A549 (cell line): ENCODE results near the gene SH3PXD2A. TPM values are rescaled to one million over a fixed set of nuclear protein-coding genes. Genes with fewer than 3 reads are reported as not detected.

Source experiments
- ATAC-seq, 2 experiments: fragments of 200-7000 bp in 1 of 2; fragments of >200 bp in 1 of 2; cut with Nextera tagmentation in 1 of 2; cut with Tn5 transposase in 1 of 2; 3 replicates each; pipeline versions ENCODE4 v1.8.0 to v1.9.1; 2018 to 2020; ENCODE audit warnings: mild to moderate bottlenecking in 1 of 2, moderate library complexity in 1 of 2
- CTCF ChIA-PET: fragments of 300-600 bp; sonication (Branson Sonifier 250); formaldehyde crosslinking; extraction: SDS; loops from one replicate; lab custom pipeline; 2021; ENCODE audit warnings: antibody characterized with exemption, inconsistent platforms; lab: Yijun Ruan, JAX
- POLR2A ChIA-PET: fragments of 350-600 bp; formaldehyde crosslinking; extraction: SDS; loops from one replicate; lab custom pipeline; 2021; ENCODE audit warnings: antibody characterized with exemption, inconsistent platforms; lab: Yijun Ruan, JAX
- DNase-seq, 2 experiments: peaks; one replicate each; pipeline versions ENCODE4 v3.0.0 to v3.0.0-alpha.2; 2011 to 2016; ENCODE audit warnings: low read depth in 1 of 2, low spot score in 1 of 2
- FAIRE-seq: peaks from 2 replicates; lab custom pipeline; 2011; peaks lifted over from hg19 to GRCh38; lab: Jason Lieb, UNC
- H3K27ac ChIP-seq, 2 experiments: fragments of >200 bp; sonication (Bioruptor Twin); formaldehyde crosslinking; 3 replicates each; pipeline ENCODE4 v1.5.1; 2016 to 2017
- H3K4me1 ChIP-seq: fragments of >200 bp; sonication (Bioruptor Twin); formaldehyde crosslinking; 3 replicates; pipeline ENCODE4 v1.6.1; 2016
- H3K4me2 ChIP-seq: fragments of >200 bp; sonication (Bioruptor Twin); formaldehyde crosslinking; 3 replicates; pipeline ENCODE4 v1.6.1; 2016
- H3K4me3 ChIP-seq: fragments of >200 bp; sonication (Bioruptor Twin); formaldehyde crosslinking; 3 replicates; pipeline ENCODE4 v1.5.1; 2016
- H3K9me3 ChIP-seq: fragments of >200 bp; sonication (Bioruptor Twin); formaldehyde crosslinking; 3 replicates; pipeline ENCODE4 v1.6.1; 2016
- CBX8 ChIP-seq: fragments of 200-600 bp; sonication (generic); IDR thresholded peaks from 2 replicates; pipeline ENCODE4 v1.6.1; 2016
- CEBPB ChIP-seq, 2 experiments: fragments of >200 bp in 1 of 2; sonication (Bioruptor Twin) in 1 of 2; formaldehyde crosslinking in 1 of 2; IDR thresholded peaks; 2 replicates each; pipeline ENCODE4 v1.6.1; 2012 to 2016
- CTCF ChIP-seq: fragments of >200 bp; sonication (Bioruptor Twin); formaldehyde crosslinking; IDR thresholded peaks from 3 replicates; pipeline ENCODE4 v1.5.1; 2016
- E2F6 ChIP-seq: IDR thresholded peaks from 2 replicates; pipeline ENCODE4 v1.6.1; 2012; ENCODE audit warnings: low read depth, borderline replicate concordance
- ELK1 ChIP-seq: fragments of 150-350 bp; IDR thresholded peaks from 2 replicates; pipeline ENCODE4 v1.6.1; 2014; ENCODE audit warnings: low read depth, mild to moderate bottlenecking, low read length
- EP300 ChIP-seq, 2 experiments: fragments of >200 bp; sonication (Bioruptor Twin); formaldehyde crosslinking; IDR thresholded peaks; 2 replicates in 1 of 2; 3 replicates in 1 of 2; pipeline ENCODE4 v1.6.1; 2016 to 2017
- FOSB ChIP-seq: fragments of 250-450 bp; sonication (Bioruptor Pico); IDR thresholded peaks from 2 replicates; pipeline ENCODE4 v1.5.0; 2020; ENCODE audit warnings: mild to moderate bottlenecking, moderate library complexity
- GATA3 ChIP-seq: IDR thresholded peaks from 2 replicates; pipeline ENCODE4 v1.6.1; 2012; ENCODE audit warnings: borderline replicate concordance
- HES2 ChIP-seq: fragments of >200 bp; sonication (Bioruptor Twin); formaldehyde crosslinking; IDR thresholded peaks from 2 replicates; pipeline ENCODE4 v1.6.1; 2016
- HEYL ChIP-seq: fragments of 250-450 bp; sonication (Bioruptor Pico); IDR thresholded peaks from 2 replicates; pipeline ENCODE4 v1.8.0; 2021; ENCODE audit warnings: mild to moderate bottlenecking, moderate library complexity
- HMGXB4 ChIP-seq: fragments of 250-450 bp; sonication (Bioruptor Pico); IDR thresholded peaks from 2 replicates; pipeline ENCODE4 v1.5.0; 2021; ENCODE audit warnings: mild to moderate bottlenecking, moderate library complexity, borderline replicate concordance
- HOXB13 ChIP-seq: fragments of 250-450 bp; sonication (Bioruptor Pico); IDR thresholded peaks from 2 replicates; pipeline ENCODE4 v1.5.0; 2020; ENCODE audit warnings: low read depth, mild to moderate bottlenecking, moderate library complexity
- JUN ChIP-seq, 2 experiments: fragments of >200 bp; sonication (Bioruptor Twin); formaldehyde crosslinking; IDR thresholded peaks; 2 replicates in 1 of 2; 3 replicates in 1 of 2; pipeline ENCODE4 v1.6.1; 2016 to 2017
- MAFK ChIP-seq: fragments of 450-650 bp; IDR thresholded peaks from 2 replicates; pipeline ENCODE4 v1.6.1; 2014; ENCODE audit not compliant: partially characterized antibody
- MAX ChIP-seq: IDR thresholded peaks from 2 replicates; pipeline ENCODE4 v1.6.1; 2012
- MYC ChIP-seq: IDR thresholded peaks from 2 replicates; pipeline ENCODE4 v1.6.1; 2012; ENCODE audit warnings: mild to moderate bottlenecking, inconsistent platforms, low read length, improper control_type of control experiment, borderline replicate concordance
- NR3C1 ChIP-seq: fragments of >200 bp; sonication (Bioruptor Twin); formaldehyde crosslinking; IDR thresholded peaks from 3 replicates; pipeline ENCODE4 v1.6.1; 2017
- PBX3 ChIP-seq: IDR thresholded peaks from 2 replicates; pipeline ENCODE4 v1.6.1; 2012
- PHF8 ChIP-seq: fragments of 200-600 bp; sonication (generic); IDR thresholded peaks from 2 replicates; pipeline ENCODE4 v1.6.1; 2016; ENCODE audit warnings: low read depth, mild to moderate bottlenecking, antibody characterized with exemption, moderate library complexity, borderline replicate concordance
- RCOR1 ChIP-seq: fragments of 150-350 bp; IDR thresholded peaks from 2 replicates; pipeline ENCODE4 v1.6.1; 2014; ENCODE audit warnings: antibody characterized with exemption, low read length, low read depth
- RNF2 ChIP-seq: fragments of 200-600 bp; sonication (generic); IDR thresholded peaks from 2 replicates; pipeline ENCODE4 v1.6.1; 2016; ENCODE audit warnings: low read depth, mild to moderate bottlenecking, antibody characterized with exemption, moderate library complexity, borderline replicate concordance
- SMC3 ChIP-seq: fragments of >200 bp; sonication (Bioruptor Twin); formaldehyde crosslinking; IDR thresholded peaks from 3 replicates; pipeline ENCODE4 v1.6.1; 2018; ENCODE audit warnings: inconsistent platforms
- TFCP2L1 ChIP-seq: fragments of 250-450 bp; sonication (Bioruptor Pico); IDR thresholded peaks from 2 replicates; pipeline ENCODE4 v1.5.0; 2021; ENCODE audit warnings: mild to moderate bottlenecking
- USF2 ChIP-seq: fragments of 450-650 bp; IDR thresholded peaks from 2 replicates; pipeline ENCODE4 v1.6.1; 2014; ENCODE audit warnings: antibody characterized with exemption
- ZC3H11A ChIP-seq: fragments of 450-650 bp; IDR thresholded peaks from 2 replicates; pipeline ENCODE4 v1.6.1; 2014; ENCODE audit warnings: antibody characterized with exemption, mild to moderate bottlenecking
- ZFP36 ChIP-seq: fragments of 450-650 bp; IDR thresholded peaks from 2 replicates; pipeline ENCODE4 v1.6.1; 2014; ENCODE audit warnings: borderline replicate concordance; ENCODE audit not compliant: partially characterized antibody
- ZNF302 ChIP-seq: fragments of 250-450 bp; sonication (Bioruptor Pico); IDR thresholded peaks from 2 replicates; pipeline ENCODE4 v1.9.0; 2021; ENCODE audit warnings: inconsistent platforms, mild to moderate bottlenecking, moderate library complexity
- WGBS: methylation state at CpG from one replicate; pipeline ENCODE4 v1.1.6; 2017; ENCODE audit errors: missing lambda C conversion rate; 5-methylcytosine and 5-hydroxymethylcytosine counted together
- polyA plus RNA-seq, 4 experiments: library from polyadenylated mRNA; depleted of rRNA in 3 of 4; stranded (reverse); fragments of >200 nt; fragmentation: RNase III in 1 of 4; extraction: RNeasy Plus Mini Kit Qiagen cat#74134 plus additional on column Dnase treatment in 1 of 4; gene quantifications; 2 replicates in 3 of 4; 3 replicates in 1 of 4; pipeline ENCODE4 v1.2.3, GENCODE V29; 2011 to 2017

Gene SH3PXD2A
- polyA plus RNA-seq, 2 of the 4 experiments (the other 2 are of a cell fraction), result 2.4 to 3.9 TPM

- ChIA-PET CTCF (interaction anchor here (0.8 to 4.4 kb wide), 6 partner anchors 7 to 196 kb away, joined by 3 to 31 read pairs (median 8); no protein-coding TSS in a partner anchor), POLR2A (no interaction called here)
- ATAC-seq (no peak), DNase-seq (no peak), FAIRE-seq (no peak)
- no peaks in the 10 kb centered on the region for H3K4me1 ChIP-seq
- no peak overlapping the region for H3K4me3 ChIP-seq
- H3K4me2 ChIP-seq, result no peak overlapping the region
- no peak for TF ChIP-seq SMC3
- TF ChIP-seq ZNF302 (CRISPR knock-in tag), result no peak
- no peak for TF ChIP-seq MAFK
- no peak for TF ChIP-seq FOSB (CRISPR knock-in tag)
- TF ChIP-seq PHF8, result no peak
- TF ChIP-seq CTCF, result no peak
- TF ChIP-seq PBX3, result no peak
- no peak for TF ChIP-seq MYC
- no peak for TF ChIP-seq NR3C1
- TF ChIP-seq ZFP36, result no peak
- TF ChIP-seq GATA3, result no peak
- TF ChIP-seq HES2, result no peak
- no peak for TF ChIP-seq JUN (IDR thresholded peaks at IDR 0.05)
- no peak for TF ChIP-seq CBX8
- no peak for TF ChIP-seq HEYL (CRISPR knock-in tag)
- 77% methylated on average over 15 of the region's 17 CpGs for WGBS
- H3K9me3 ChIP-seq, result no peaks in the 10 kb centered on the region
- no peak overlapping the region for H3K27ac ChIP-seq
Observed at GRCh38 chr10:103612462-103613365, 242.7 kb downstream of the SH3PXD2A start.

- no peaks in the 10 kb centered on the region for H3K4me1 ChIP-seq
- H3K27ac ChIP-seq, result no peak overlapping the region
- ATAC-seq (no peak), DNase-seq (no peak), FAIRE-seq (no peak)
- no peak overlapping the region for H3K4me3 ChIP-seq
- no peak overlapping the region for H3K4me2 ChIP-seq
- no peaks in the 10 kb centered on the region for H3K9me3 ChIP-seq
- 83% methylated on average over 8 of the region's 9 CpGs for WGBS
- POLR2A ChIA-PET, result no interaction called here
- CTCF ChIA-PET, result interaction anchor here (0.9 to 3.5 kb wide), 4 partner anchors 12 to 244 kb away, joined by 3 to 21 read pairs (median 4); partner anchors contain the start of gene SH3PXD2A
- TF ChIP-seq RNF2 (no peak), HMGXB4 (no peak), USF2 (no peak), ELK1 (no peak), RCOR1 (no peak), HES2 (no peak), PHF8 (no peak), GATA3 (no peak), TFCP2L1 (no peak), CEBPB (IDR thresholded peaks at IDR 0.05) (no peak), EP300 (IDR thresholded peaks at IDR 0.05) (no peak), E2F6 (no peak), MAX (no peak), ZC3H11A (no peak), HOXB13 (CRISPR knock-in tag) (no peak)
Observed at GRCh38 chr10:103610921-103611511, 244.4 kb downstream of the SH3PXD2A start.
